ENCODE data around the gene GANC.

GANC gene

GRCh38 chr15:42364529-42364928, 91.5 kb downstream of the GANC start:
- Histone ChIP-seq H3K27ac (ENCODE audit: low read depth, low read length) (no peak overlapping the region), H3K9ac (ENCODE audit: low read length) (no peak overlapping the region), H3K4me1 (ENCODE audit: insufficient read depth, low read length) (no peaks in the 10 kb centered on the region), H3K9me3 (ENCODE audit: low read length) (no peaks in the 10 kb centered on the region), H3K36me3 (ENCODE audit: insufficient read depth, low read length) (no peaks in the 10 kb centered on the region), H3K4me3 (ENCODE audit: low read depth in 1 of 2, low read length in 2 of 2) (no peak overlapping the region), H3K27me3 (ENCODE audit: control insufficient read depth in 1 of 2, insufficient read depth in 2 of 2, low read length in 2 of 2) (no peaks in the 10 kb centered on the region)

GRCh38 chr15:42365921-42366550, 93.0 kb downstream of the GANC start:
- Histone ChIP-seq H3K27ac (ENCODE audit: low read depth, low read length) (no peak overlapping the region), H3K9me3 (ENCODE audit: low read length) (no peaks in the 10 kb centered on the region), H3K9ac (ENCODE audit: low read length) (no peak overlapping the region), H3K4me3 (ENCODE audit: low read depth in 1 of 2, low read length in 2 of 2) (no peak overlapping the region), H3K4me1 (ENCODE audit: insufficient read depth, low read length) (no peaks in the 10 kb centered on the region), H3K27me3 (ENCODE audit: control insufficient read depth in 1 of 2, insufficient read depth in 2 of 2, low read length in 2 of 2) (no peaks in the 10 kb centered on the region), H3K36me3 (ENCODE audit: insufficient read depth, low read length) (no peaks in the 10 kb centered on the region)

GRCh38 chr15:42367041-42367440, 94.0 kb downstream of the GANC start:
- H3K4me3 ChIP-seq (ENCODE audit: low read depth in 1 of 2, low read length in 2 of 2), result no peak overlapping the region
- no peak overlapping the region for H3K27ac ChIP-seq (ENCODE audit: low read depth, low read length)

GRCh38 chr15:42368096-42368495, 95.1 kb downstream of the GANC start:
- no peaks in the 10 kb centered on the region for H3K36me3 ChIP-seq (ENCODE audit: insufficient read depth, low read length)
- no peak overlapping the region for H3K4me3 ChIP-seq (ENCODE audit: low read depth in 1 of 2, low read length in 2 of 2)
- H3K4me1 ChIP-seq (ENCODE audit: insufficient read depth, low read length), result no peaks in the 10 kb centered on the region
- no peak overlapping the region for H3K27ac ChIP-seq (ENCODE audit: low read depth, low read length)
- H3K27me3 ChIP-seq (ENCODE audit: control insufficient read depth in 1 of 2, insufficient read depth in 2 of 2, low read length in 2 of 2), result no peaks in the 10 kb centered on the region
- no peak overlapping the region for H3K9ac ChIP-seq (ENCODE audit: low read length)
- no peaks in the 10 kb centered on the region for H3K9me3 ChIP-seq (ENCODE audit: low read length)

More at GRCh38 chr15:42367041-42367440, 94.0 kb downstream of the GANC start:
- Histone ChIP-seq H3K27me3 (ENCODE audit: control insufficient read depth in 1 of 2, insufficient read depth in 2 of 2, low read length in 2 of 2) (no peaks in the 10 kb centered on the region), H3K4me1 (ENCODE audit: insufficient read depth, low read length) (no peaks in the 10 kb centered on the region), H3K36me3 (ENCODE audit: insufficient read depth, low read length) (no peaks in the 10 kb centered on the region), H3K9me3 (ENCODE audit: low read length) (no peaks in the 10 kb centered on the region), H3K9ac (ENCODE audit: low read length) (no peak overlapping the region)

- H3K4me1 ChIP-seq (ENCODE audit: insufficient read depth, low read length), result no peaks in the 10 kb centered on the region
- no peak overlapping the region for H3K9ac ChIP-seq (ENCODE audit: low read length)
- no peak overlapping the region for H3K4me3 ChIP-seq (ENCODE audit: low read depth in 1 of 2, low read length in 2 of 2)
- no peaks in the 10 kb centered on the region for H3K36me3 ChIP-seq (ENCODE audit: insufficient read depth, low read length)
- H3K9me3 ChIP-seq (ENCODE audit: low read length), result no peaks in the 10 kb centered on the region
- no peaks in the 10 kb centered on the region for H3K27me3 ChIP-seq (ENCODE audit: control insufficient read depth in 1 of 2, insufficient read depth in 2 of 2, low read length in 2 of 2)
- H3K27ac ChIP-seq (ENCODE audit: low read depth, low read length), result no peak overlapping the region
Observed at GRCh38 chr15:42371096-42371495, 98.1 kb downstream of the GANC start.

- H3K36me3 ChIP-seq (ENCODE audit: insufficient read depth, low read length), result no peaks in the 10 kb centered on the region
- no peak overlapping the region for H3K4me3 ChIP-seq (ENCODE audit: low read depth in 1 of 2, low read length in 2 of 2)
- no peak overlapping the region for H3K27ac ChIP-seq (ENCODE audit: low read depth, low read length)
- no peaks in the 10 kb centered on the region for H3K9me3 ChIP-seq (ENCODE audit: low read length)
- no peaks in the 10 kb centered on the region for H3K4me1 ChIP-seq (ENCODE audit: insufficient read depth, low read length)
- no peaks in the 10 kb centered on the region for H3K27me3 ChIP-seq (ENCODE audit: control insufficient read depth in 1 of 2, insufficient read depth in 2 of 2, low read length in 2 of 2)
- no peak overlapping the region for H3K9ac ChIP-seq (ENCODE audit: low read length)
Observed at GRCh38 chr15:42373274-42373673, 100.3 kb downstream of the GANC start.

GRCh38 chr15:42373936-42374335, 100.9 kb downstream of the GANC start:
- Histone ChIP-seq H3K36me3 (ENCODE audit: insufficient read depth, low read length) (no peaks in the 10 kb centered on the region), H3K27me3 (ENCODE audit: control insufficient read depth in 1 of 2, insufficient read depth in 2 of 2, low read length in 2 of 2) (no peaks in the 10 kb centered on the region), H3K4me1 (ENCODE audit: insufficient read depth, low read length) (no peaks in the 10 kb centered on the region), H3K9me3 (ENCODE audit: low read length) (no peaks in the 10 kb centered on the region), H3K4me3 (ENCODE audit: low read depth in 1 of 2, low read length in 2 of 2) (no peak overlapping the region), H3K27ac (ENCODE audit: low read depth, low read length) (no peak overlapping the region), H3K9ac (ENCODE audit: low read length) (no peak overlapping the region)

- Histone ChIP-seq H3K27ac (ENCODE audit: low read depth, low read length) (no peak overlapping the region), H3K36me3 (ENCODE audit: insufficient read depth, low read length) (no peaks in the 10 kb centered on the region), H3K4me3 (ENCODE audit: low read depth in 1 of 2, low read length in 2 of 2) (no peak overlapping the region), H3K9me3 (ENCODE audit: low read length) (no peaks in the 10 kb centered on the region), H3K4me1 (ENCODE audit: insufficient read depth, low read length) (no peaks in the 10 kb centered on the region), H3K9ac (ENCODE audit: low read length) (no peak overlapping the region), H3K27me3 (ENCODE audit: control insufficient read depth in 1 of 2, insufficient read depth in 2 of 2, low read length in 2 of 2) (no peaks in the 10 kb centered on the region)
Observed at GRCh38 chr15:42374810-42375209, 101.8 kb downstream of the GANC start.

GRCh38 chr15:42375252-42375651, 102.3 kb downstream of the GANC start:
- H3K4me3 ChIP-seq (ENCODE audit: low read depth in 1 of 2, low read length in 2 of 2), result no peak overlapping the region
- H3K27ac ChIP-seq (ENCODE audit: low read depth, low read length), result no peak overlapping the region
- no peaks in the 10 kb centered on the region for H3K9me3 ChIP-seq (ENCODE audit: low read length)
- H3K9ac ChIP-seq (ENCODE audit: low read length), result no peak overlapping the region
- H3K4me1 ChIP-seq (ENCODE audit: insufficient read depth, low read length), result no peaks in the 10 kb centered on the region
- H3K36me3 ChIP-seq (ENCODE audit: insufficient read depth, low read length), result no peaks in the 10 kb centered on the region
- no peaks in the 10 kb centered on the region for H3K27me3 ChIP-seq (ENCODE audit: control insufficient read depth in 1 of 2, insufficient read depth in 2 of 2, low read length in 2 of 2)

- no peak overlapping the region for H3K9ac ChIP-seq (ENCODE audit: low read length)
- no peaks in the 10 kb centered on the region for H3K4me1 ChIP-seq (ENCODE audit: insufficient read depth, low read length)
- no peak overlapping the region for H3K27ac ChIP-seq (ENCODE audit: low read depth, low read length)
- no peak overlapping the region for H3K4me3 ChIP-seq (ENCODE audit: low read depth in 1 of 2, low read length in 2 of 2)
- H3K27me3 ChIP-seq (ENCODE audit: control insufficient read depth in 1 of 2, insufficient read depth in 2 of 2, low read length in 2 of 2), result no peaks in the 10 kb centered on the region
- H3K36me3 ChIP-seq (ENCODE audit: insufficient read depth, low read length), result no peaks in the 10 kb centered on the region
- no peaks in the 10 kb centered on the region for H3K9me3 ChIP-seq (ENCODE audit: low read length)
Observed at GRCh38 chr15:42375941-42376340, 102.9 kb downstream of the GANC start.

GRCh38 chr15:42378011-42378410, 105.0 kb downstream of the GANC start:
- Histone ChIP-seq H3K27ac (ENCODE audit: low read depth, low read length) (no peak overlapping the region), H3K9ac (ENCODE audit: low read length) (no peak overlapping the region), H3K9me3 (ENCODE audit: low read length) (no peaks in the 10 kb centered on the region), H3K4me3 (ENCODE audit: low read depth in 1 of 2, low read length in 2 of 2) (no peak overlapping the region), H3K4me1 (ENCODE audit: insufficient read depth, low read length) (no peaks in the 10 kb centered on the region), H3K27me3 (ENCODE audit: control insufficient read depth in 1 of 2, insufficient read depth in 2 of 2, low read length in 2 of 2) (no peaks in the 10 kb centered on the region), H3K36me3 (ENCODE audit: insufficient read depth, low read length) (no peaks in the 10 kb centered on the region)

- Histone ChIP-seq H3K9ac (ENCODE audit: low read length) (no peak overlapping the region), H3K27ac (ENCODE audit: low read depth, low read length) (no peak overlapping the region), H3K4me1 (ENCODE audit: insufficient read depth, low read length) (no peaks in the 10 kb centered on the region), H3K27me3 (ENCODE audit: control insufficient read depth in 1 of 2, insufficient read depth in 2 of 2, low read length in 2 of 2) (no peaks in the 10 kb centered on the region), H3K4me3 (ENCODE audit: low read depth in 1 of 2, low read length in 2 of 2) (no peak overlapping the region), H3K36me3 (ENCODE audit: insufficient read depth, low read length) (peaks cover 7% of the 10 kb centered on the region), H3K9me3 (ENCODE audit: low read length) (no peaks in the 10 kb centered on the region)
Observed at GRCh38 chr15:42384597-42384996, 111.6 kb downstream of the GANC start.

All from muscle layer of colon (tissue), 2 donors.